HG02763 (cell line): ENCODE results near the gene MYMX.
"Not testable (repeated sequence)": the region's sequence is repeated elsewhere in the genome, so short reads cannot be mapped to it uniquely, and the experiment has no call there.

Experiments used
- ATAC-seq: cut with Tn5 transposase; IDR thresholded peaks from one replicate; pipeline ENCODE4 v1.9.1; 2021; ENCODE audit warnings: mild to moderate bottlenecking, moderate library complexity; ENCODE audit not compliant: unreplicated experiment

Gene MYMX

GRCh38 chr6:44216677-44217331, at the start of gene MYMX:
Gene MYMX, plus strand, starts transcription at chr6:44216926. Its CDS starts 546 bp downstream, at chr6:44217472.
- no peak for ATAC-seq

GRCh38 chr6:44167567-44167966, 49.2 kb upstream of the MYMX start:
- ATAC-seq: no peak

GRCh38 chr6:44169154-44169553, 47.6 kb upstream of the MYMX start:
- ATAC-seq: no peak

GRCh38 chr6:44169886-44170570, 46.7 kb upstream of the MYMX start:
- ATAC-seq: no peak

GRCh38 chr6:44171899-44172546, 44.7 kb upstream of the MYMX start:
- ATAC-seq: no peak

GRCh38 chr6:44172731-44173500, 43.8 kb upstream of the MYMX start:
- peak; percentile 64 for ATAC-seq

GRCh38 chr6:44176130-44176761, 40.5 kb upstream of the MYMX start:
- no peak for ATAC-seq

GRCh38 chr6:44176762-44177509, 39.8 kb upstream of the MYMX start:
- ATAC-seq: no peak

GRCh38 chr6:44177691-44178423, 38.9 kb upstream of the MYMX start:
- ATAC-seq: no peak

GRCh38 chr6:44178424-44179071, 38.2 kb upstream of the MYMX start:
- no peak for ATAC-seq

GRCh38 chr6:44179072-44179536, 37.6 kb upstream of the MYMX start:
- no peak for ATAC-seq

GRCh38 chr6:44179648-44180047, 37.1 kb upstream of the MYMX start:
- ATAC-seq: no peak

- ATAC-seq: no peak
These were observed 36.3 kb upstream of the MYMX start for GRCh38 chr6:44180406-44180805.

- no peak for ATAC-seq
These were observed 35.8 kb upstream of the MYMX start for GRCh38 chr6:44180886-44181285.

- not testable (repeated sequence) for ATAC-seq
These were observed 34.9 kb upstream of the MYMX start for GRCh38 chr6:44181784-44182183.

- no peak for ATAC-seq
These were observed 33.8 kb upstream of the MYMX start for GRCh38 chr6:44182911-44183390.

- ATAC-seq: no peak
These were observed 32.9 kb upstream of the MYMX start for GRCh38 chr6:44183783-44184182.

GRCh38 chr6:44185356-44185755, 31.4 kb upstream of the MYMX start:
- not testable (repeated sequence) for ATAC-seq
